ENCODE data around the gene TNFRSF18. TPM values are rescaled to one million over a fixed set of nuclear protein-coding genes. Genes with fewer than 3 reads are reported as not detected.

TNFRSF18 gene
- total RNA-seq, 2 experiments from 2014 or later, result 375 to 387 TPM

GRCh38 chr1:1245817-1246576 lies 39.6 kb upstream of the TNFRSF18 start:
- CTCF ChIA-PET, result no interaction called here
- no peaks in the 10 kb centered on the region for H3K36me3 Mint-ChIP-seq
- POLR2A ChIA-PET, result no interaction called here
- intact Hi-C loops (cut with micrococcal nuclease), result no loop called here
- peaks cover 13% of the 10 kb centered on the region for H3K4me1 Mint-ChIP-seq (ENCODE audit: low read depth)
- no peaks in the 10 kb centered on the region for H3K9me3 Mint-ChIP-seq
- H3K4me3 Mint-ChIP-seq, result no peak overlapping the region
- no peak for DNase-seq
- no peaks in the 10 kb centered on the region for H3K27me3 Mint-ChIP-seq
- H3K27ac Mint-ChIP-seq, result no peak overlapping the region

DNA sequence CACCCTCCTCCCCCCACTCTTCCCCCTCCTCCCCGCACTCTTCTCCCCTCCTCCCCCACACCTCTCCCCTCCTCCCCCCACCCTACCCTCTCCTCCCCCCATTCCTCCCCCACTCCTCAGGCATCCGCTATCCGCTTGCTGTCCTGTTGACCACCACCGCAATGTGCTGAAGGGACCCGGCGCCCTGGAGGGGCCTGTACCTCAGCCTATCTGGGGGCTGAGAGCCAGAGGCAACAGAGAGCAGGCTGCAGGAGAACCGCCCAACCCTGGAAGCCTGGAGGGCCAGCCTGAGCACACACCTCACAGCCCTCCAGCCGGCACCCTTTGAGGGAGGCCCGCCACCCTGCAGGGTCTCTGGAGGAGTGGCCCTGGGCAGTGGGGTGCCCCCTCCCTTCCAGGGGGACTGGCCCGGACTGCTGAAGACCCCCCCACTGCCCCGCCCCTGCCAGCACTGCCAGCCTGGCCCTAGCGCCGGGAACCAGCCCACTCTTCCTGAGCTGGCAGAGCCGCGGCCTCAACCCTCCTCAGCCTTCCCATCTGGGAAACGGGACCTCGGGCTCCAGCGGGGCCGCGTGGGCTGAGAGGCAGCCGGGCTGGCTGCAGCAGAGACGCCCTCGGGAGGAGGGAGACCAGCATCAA lies 38.9 kb upstream of the TNFRSF18 start:
- peaks cover 7% of the 10 kb centered on the region for H3K4me1 Mint-ChIP-seq (ENCODE audit: low read depth)
- no peaks in the 10 kb centered on the region for H3K36me3 Mint-ChIP-seq
- no peaks in the 10 kb centered on the region for H3K9me3 Mint-ChIP-seq
- no peaks in the 10 kb centered on the region for H3K27me3 Mint-ChIP-seq
- intact Hi-C loops (cut with micrococcal nuclease), result no loop called here
- no peak overlapping the region for H3K27ac Mint-ChIP-seq
- DNase-seq, result no peak
- ChIA-PET CTCF (no interaction called here), POLR2A (no interaction called here)
- H3K4me3 Mint-ChIP-seq, result no peak overlapping the region

GRCh38 chr1:1244192-1244811 lies 37.9 kb upstream of the TNFRSF18 start:
- Mint-ChIP-seq H3K36me3 (no peaks in the 10 kb centered on the region), H3K9me3 (no peaks in the 10 kb centered on the region)

DNA sequence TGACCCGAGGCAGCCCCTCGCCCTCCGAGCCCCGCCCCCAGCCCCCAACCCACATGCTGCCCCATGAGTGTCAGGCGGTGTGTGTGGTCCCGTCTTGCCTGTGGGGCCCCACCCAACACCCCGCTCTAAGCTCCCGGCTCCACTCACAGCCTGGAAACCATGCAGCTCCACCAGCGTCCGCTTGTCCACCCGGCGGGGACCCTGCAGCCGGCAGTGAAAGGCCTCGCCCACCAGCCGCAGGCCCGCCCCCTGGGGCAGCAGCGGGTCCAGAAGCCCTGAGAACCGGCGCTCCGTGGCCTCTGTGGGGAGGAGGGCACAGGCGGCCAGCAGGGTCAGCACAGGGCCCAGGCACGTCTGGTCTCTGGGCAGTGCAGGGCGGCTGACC lies 37.4 kb upstream of the TNFRSF18 start:
- ChIA-PET CTCF (interaction anchor here (1.1 kb wide), 1 partner anchor 121 kb away, joined by 3 read pairs; no protein-coding TSS in a partner anchor), POLR2A (no interaction called here)
- no peaks in the 10 kb centered on the region for H3K36me3 Mint-ChIP-seq
- no peak overlapping the region for H3K4me3 Mint-ChIP-seq
- no peaks in the 10 kb centered on the region for H3K4me1 Mint-ChIP-seq (ENCODE audit: low read depth)
- no peak overlapping the region for H3K27ac Mint-ChIP-seq
- intact Hi-C loops (cut with micrococcal nuclease), result no loop called here
- DNase-seq, result no peak
- H3K9me3 Mint-ChIP-seq, result no peaks in the 10 kb centered on the region
- H3K27me3 Mint-ChIP-seq, result no peaks in the 10 kb centered on the region

More at GRCh38 chr1:1244192-1244811, 37.9 kb upstream of the TNFRSF18 start:
- Mint-ChIP-seq H3K4me3 (no peak overlapping the region), H3K27me3 (no peaks in the 10 kb centered on the region), H3K27ac (no peak overlapping the region), H3K4me1 (ENCODE audit: low read depth) (no peaks in the 10 kb centered on the region)
- ChIA-PET POLR2A (no interaction called here), CTCF (interaction anchor here (1.1 kb wide), 1 partner anchor 122 kb away, joined by 3 read pairs; no protein-coding TSS in a partner anchor)
- intact Hi-C loops (cut with micrococcal nuclease), result no loop called here
- no peak for DNase-seq

DNA sequence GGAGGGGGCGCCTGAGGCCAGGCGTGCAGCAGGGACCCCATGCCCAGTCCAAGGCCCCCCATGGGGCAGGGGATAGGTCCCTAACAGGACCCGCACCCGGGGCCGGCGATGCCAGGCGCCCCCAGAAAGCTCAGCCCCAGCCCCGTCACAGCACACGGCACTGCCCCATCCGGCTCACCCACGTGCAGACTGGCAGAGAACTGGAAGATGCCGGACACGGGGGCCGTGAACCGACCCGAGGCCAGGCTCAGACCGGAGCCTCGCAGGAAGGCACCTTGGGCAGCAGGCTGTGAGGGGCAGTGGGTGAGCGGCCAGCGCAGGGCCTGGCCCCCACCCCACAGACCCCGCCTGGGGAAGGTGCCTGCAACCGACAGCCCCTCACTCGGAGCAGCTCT lies 36.9 kb upstream of the TNFRSF18 start:
- Mint-ChIP-seq H3K27ac (no peak overlapping the region), H3K27me3 (no peaks in the 10 kb centered on the region), H3K4me3 (no peak overlapping the region), H3K36me3 (no peaks in the 10 kb centered on the region), H3K9me3 (no peaks in the 10 kb centered on the region), H3K4me1 (ENCODE audit: low read depth) (no peaks in the 10 kb centered on the region)
- intact Hi-C loops (cut with micrococcal nuclease), result no loop called here
- CTCF ChIA-PET, result no interaction called here
- POLR2A ChIA-PET, result no interaction called here
- DNase-seq, result no peak

DNA sequence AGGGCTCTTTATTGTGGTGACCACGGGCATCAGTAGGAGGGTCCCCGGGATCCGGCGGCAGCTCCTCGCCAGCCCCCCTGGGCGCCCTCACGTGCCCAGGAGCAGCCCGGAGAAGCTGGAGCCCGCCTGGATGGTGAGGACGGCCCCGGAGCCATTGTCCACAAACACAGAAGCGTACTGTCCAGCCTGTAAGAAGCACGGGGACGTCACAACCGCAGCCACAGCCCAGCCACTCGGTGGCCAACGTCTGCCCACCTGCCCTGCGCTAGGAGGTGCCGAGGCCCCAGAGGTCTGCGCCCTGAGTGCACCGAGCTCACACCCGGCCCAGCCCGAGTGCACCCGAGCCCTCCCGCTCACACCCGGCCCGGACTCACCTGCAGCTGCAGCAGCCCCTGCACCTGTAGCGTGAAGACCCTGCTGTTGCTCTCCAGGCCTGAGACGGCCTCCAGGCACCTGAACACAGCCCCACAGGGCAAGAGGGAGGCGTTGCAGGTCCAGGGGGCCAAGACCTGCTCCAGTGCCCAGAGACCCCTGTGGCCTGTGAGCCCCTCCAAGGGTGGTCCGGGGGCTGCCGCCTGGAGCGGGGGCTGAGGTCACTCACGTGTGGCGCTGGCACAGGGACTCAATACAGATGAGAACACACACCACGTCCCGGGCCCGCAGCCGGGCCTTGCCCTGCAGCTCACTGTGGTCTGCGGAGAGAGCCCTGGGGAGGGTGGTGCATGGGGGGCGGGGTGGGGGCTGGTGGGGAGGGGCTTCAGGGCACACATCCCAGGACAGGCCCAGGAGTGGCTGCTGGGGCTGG lies 36.3 kb upstream of the TNFRSF18 start:
- CTCF ChIA-PET, result no interaction called here
- no peaks in the 10 kb centered on the region for H3K27me3 Mint-ChIP-seq
- H3K4me1 Mint-ChIP-seq (ENCODE audit: low read depth), result no peaks in the 10 kb centered on the region
- no peak overlapping the region for H3K27ac Mint-ChIP-seq
- DNase-seq, result no peak
- POLR2A ChIA-PET, result no interaction called here
- intact Hi-C loops (cut with micrococcal nuclease), result no loop called here
- H3K9me3 Mint-ChIP-seq, result no peaks in the 10 kb centered on the region
- no peak overlapping the region for H3K4me3 Mint-ChIP-seq
- H3K36me3 Mint-ChIP-seq, result no peaks in the 10 kb centered on the region

DNA sequence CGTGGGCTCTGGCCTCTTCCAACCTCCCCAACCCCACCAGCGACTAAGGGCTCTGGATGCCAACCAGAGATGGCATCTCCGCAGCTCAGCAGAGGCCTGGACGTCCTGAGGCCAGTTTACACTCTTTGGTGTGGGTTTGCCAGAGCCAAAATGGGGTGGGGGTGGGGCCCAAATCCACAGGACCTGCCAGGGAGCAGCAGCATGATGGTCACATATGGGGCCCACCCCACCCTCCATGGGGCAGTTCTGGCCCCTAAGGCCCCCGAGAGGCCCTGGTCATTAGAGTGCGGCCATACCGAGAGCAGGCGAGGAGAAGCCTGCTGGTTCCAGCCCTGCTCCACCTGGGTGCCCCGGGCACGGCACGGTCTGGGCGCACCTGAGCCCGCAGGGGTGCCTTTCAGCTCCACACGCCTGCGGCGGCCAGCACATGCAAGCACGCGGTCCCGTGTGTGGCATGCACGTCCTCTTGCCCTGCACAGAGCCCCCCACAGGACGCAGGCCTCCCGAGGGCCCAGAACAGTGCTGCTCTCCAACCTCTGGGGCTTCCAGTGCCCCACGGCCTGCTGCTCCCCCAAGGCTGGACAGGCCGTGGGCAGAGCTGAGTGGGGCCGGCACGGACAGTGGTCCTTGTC lies 35.3 kb upstream of the TNFRSF18 start:
- no peak for DNase-seq
- intact Hi-C loops (cut with micrococcal nuclease), result no loop called here
- Mint-ChIP-seq H3K36me3 (no peaks in the 10 kb centered on the region), H3K9me3 (no peaks in the 10 kb centered on the region), H3K4me3 (no peak overlapping the region), H3K4me1 (ENCODE audit: low read depth) (no peaks in the 10 kb centered on the region), H3K27ac (no peak overlapping the region), H3K27me3 (no peaks in the 10 kb centered on the region)
- ChIA-PET POLR2A (interaction anchor here (1.0 kb wide), 1 partner anchor 27 kb away, joined by 5 read pairs; no protein-coding TSS in a partner anchor), CTCF (interaction anchor here (1.0 kb wide), 1 partner anchor 105 kb away, joined by 3 read pairs; no protein-coding TSS in a partner anchor)

- Mint-ChIP-seq H3K27ac (no peak overlapping the region), H3K4me3 (no peak overlapping the region), H3K27me3 (no peaks in the 10 kb centered on the region), H3K36me3 (no peaks in the 10 kb centered on the region), H3K9me3 (no peaks in the 10 kb centered on the region), H3K4me1 (ENCODE audit: low read depth) (no peaks in the 10 kb centered on the region)
- intact Hi-C loops (cut with micrococcal nuclease), result no loop called here
- no peak for DNase-seq
- POLR2A ChIA-PET, result interaction anchor here (1.0 kb wide), 1 partner anchor 26 kb away, joined by 5 read pairs; no protein-coding TSS in a partner anchor
- CTCF ChIA-PET, result interaction anchor here (1.0 kb wide), 2 partner anchors 105 to 257 kb away, joined by 3 read pairs; no protein-coding TSS in a partner anchor
These were observed 34.6 kb upstream of the TNFRSF18 start for GRCh38 chr1:1240822-1241587.

GRCh38 chr1:1240348-1240732 lies 33.9 kb upstream of the TNFRSF18 start:
- CTCF ChIA-PET, result interaction anchor here (0.7 to 1.0 kb wide), 2 partner anchors 140 to 256 kb away, joined by 3 read pairs; no protein-coding TSS in a partner anchor
- Mint-ChIP-seq H3K36me3 (no peaks in the 10 kb centered on the region), H3K4me3 (no peak overlapping the region), H3K27me3 (no peaks in the 10 kb centered on the region), H3K9me3 (no peaks in the 10 kb centered on the region), H3K27ac (no peak overlapping the region), H3K4me1 (ENCODE audit: low read depth) (no peaks in the 10 kb centered on the region)
- POLR2A ChIA-PET, result interaction anchor here (1.3 kb wide), 1 partner anchor 10 kb away, joined by 3 read pairs; no protein-coding TSS in a partner anchor
- DNase-seq, result no peak
- intact Hi-C loops (cut with micrococcal nuclease), result no loop called here

DNA sequence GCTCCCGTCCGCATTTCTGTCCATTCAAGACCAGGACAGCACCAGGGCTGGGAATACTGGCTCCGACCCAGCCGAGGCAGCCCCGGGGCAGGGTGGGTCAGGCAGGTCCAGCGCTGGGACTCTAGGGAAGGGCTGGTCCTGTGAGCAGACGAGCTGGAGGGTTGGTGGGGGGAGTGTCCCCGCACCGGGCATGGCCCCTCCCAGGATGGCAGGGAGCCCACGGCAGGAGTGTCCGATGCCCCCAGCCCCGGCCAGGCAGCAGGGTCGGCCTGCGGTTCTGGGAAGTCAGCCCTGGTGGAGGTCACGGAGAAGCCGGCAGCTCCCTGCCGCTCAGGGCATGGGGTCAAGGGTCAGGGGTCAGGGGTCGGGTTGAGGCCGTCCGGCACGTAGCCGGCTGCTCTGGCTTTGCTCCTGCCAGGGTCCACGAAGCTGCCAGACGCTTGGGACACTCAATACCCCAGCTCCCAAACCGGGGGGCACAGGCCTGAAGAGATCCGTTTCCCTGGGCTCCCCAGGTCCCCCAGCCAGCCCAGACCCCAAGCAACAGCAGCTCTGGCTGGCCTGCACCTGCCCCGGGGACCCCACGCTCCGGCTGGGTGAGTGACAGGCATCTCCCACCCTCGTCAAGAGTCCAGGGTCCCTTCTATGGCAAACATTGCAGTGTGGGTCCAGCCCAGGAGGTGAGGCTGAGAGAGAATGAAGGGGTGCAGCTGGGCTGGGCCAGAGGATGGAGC lies 33.4 kb upstream of the TNFRSF18 start:
- ChIA-PET POLR2A (interaction anchor here (0.5 to 1.6 kb wide), 3 partner anchors 11 to 41 kb away, joined by 3 read pairs; no protein-coding TSS in a partner anchor), CTCF (interaction anchor here (0.7 to 1.0 kb wide), 2 partner anchors 140 to 256 kb away, joined by 3 read pairs; no protein-coding TSS in a partner anchor)
- Mint-ChIP-seq H3K27me3 (no peaks in the 10 kb centered on the region), H3K9me3 (no peaks in the 10 kb centered on the region), H3K4me3 (no peak overlapping the region), H3K4me1 (ENCODE audit: low read depth) (no peaks in the 10 kb centered on the region), H3K36me3 (no peaks in the 10 kb centered on the region), H3K27ac (no peak overlapping the region)
- intact Hi-C loops (cut with micrococcal nuclease), result no loop called here
- no peak for DNase-seq

Data from activated CD4-positive, alpha-beta memory T cell treated with anti-CD3 and anti-CD28 coated beads for 36 hours (primary cell).